Measurements from ENCODE around the gene PRDX5. TPM values are rescaled to one million over a fixed set of nuclear protein-coding genes. Genes with fewer than 3 reads are reported as not detected.

The PRDX5 gene
- polyA plus RNA-seq, 1 donor, result 219 TPM

GRCh38 chr11:64340671-64341335 lies 22.9 kb downstream of the PRDX5 start:
- Histone ChIP-seq H3K27ac (ENCODE audit: low read length) (no peak overlapping the region), H3K4me1 (ENCODE audit: control insufficient read depth, insufficient read depth, low read length) (peaks cover 31% of the 10 kb centered on the region), H3K36me3 (ENCODE audit: control insufficient read depth, insufficient read depth, low read length) (no peaks in the 10 kb centered on the region), H3K27me3 (ENCODE audit: control insufficient read depth, insufficient read depth, low read length) (peaks cover 16% of the 10 kb centered on the region), H3K4me3 (ENCODE audit: low read length) (no peak overlapping the region), H3K9me3 (ENCODE audit: control insufficient read depth, low read depth, low read length) (peaks cover 4% of the 10 kb centered on the region)
- no CpG with 5 or more reads among the region's 33 CpGs for WGBS (ENCODE audit: insufficient coverage, low lambda C conversion rate)
- DNase-seq, result no peak

DNA sequence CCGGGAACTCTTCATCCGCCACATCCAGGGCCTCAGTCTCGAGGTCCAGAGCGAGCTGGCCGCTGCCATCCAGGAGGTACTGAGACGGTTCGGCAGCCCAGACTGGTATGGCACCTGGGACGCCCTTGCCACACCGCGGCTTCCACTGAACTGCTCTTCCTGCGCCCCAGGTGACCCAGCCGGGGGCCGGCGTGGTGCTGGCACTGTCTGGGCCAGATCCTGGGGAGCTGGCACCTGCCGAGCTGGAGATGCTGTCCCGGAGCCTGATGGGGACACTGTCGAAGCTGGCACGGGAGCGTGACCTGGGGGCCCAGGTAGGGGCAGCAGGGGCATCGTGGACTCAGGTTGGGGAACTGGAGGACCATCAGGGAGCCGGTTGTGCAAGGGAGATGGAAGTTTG lies 23.5 kb downstream of the PRDX5 start:
- Histone ChIP-seq H3K4me3 (ENCODE audit: low read length) (no peak overlapping the region), H3K27me3 (ENCODE audit: control insufficient read depth, insufficient read depth, low read length) (peaks cover 16% of the 10 kb centered on the region), H3K27ac (ENCODE audit: low read length) (no peak overlapping the region), H3K36me3 (ENCODE audit: control insufficient read depth, insufficient read depth, low read length) (no peaks in the 10 kb centered on the region), H3K9me3 (ENCODE audit: control insufficient read depth, low read depth, low read length) (peaks cover 4% of the 10 kb centered on the region), H3K4me1 (ENCODE audit: control insufficient read depth, insufficient read depth, low read length) (peaks cover 31% of the 10 kb centered on the region)
- no CpG with 5 or more reads among the region's 21 CpGs for WGBS (ENCODE audit: insufficient coverage, low lambda C conversion rate)
- no peak for DNase-seq

GRCh38 chr11:64341851-64342791 lies 24.2 kb downstream of the PRDX5 start:
- peak overlapping the region; percentile 43 for H3K4me3 ChIP-seq (ENCODE audit: low read length)
- peaks cover 4% of the 10 kb centered on the region for H3K9me3 ChIP-seq (ENCODE audit: control insufficient read depth, low read depth, low read length)
- peaks cover 16% of the 10 kb centered on the region for H3K27me3 ChIP-seq (ENCODE audit: control insufficient read depth, insufficient read depth, low read length)
- 40% methylated on average over 1 of the region's 55 CpGs for WGBS (ENCODE audit: insufficient coverage, low lambda C conversion rate)
- peak overlapping the region; percentile 14 for H3K27ac ChIP-seq (ENCODE audit: low read length)
- peaks cover 31% of the 10 kb centered on the region for H3K4me1 ChIP-seq (ENCODE audit: control insufficient read depth, insufficient read depth, low read length)
- no peaks in the 10 kb centered on the region for H3K36me3 ChIP-seq (ENCODE audit: control insufficient read depth, insufficient read depth, low read length)
- DNase-seq, result peak; percentile 88 to 92

DNA sequence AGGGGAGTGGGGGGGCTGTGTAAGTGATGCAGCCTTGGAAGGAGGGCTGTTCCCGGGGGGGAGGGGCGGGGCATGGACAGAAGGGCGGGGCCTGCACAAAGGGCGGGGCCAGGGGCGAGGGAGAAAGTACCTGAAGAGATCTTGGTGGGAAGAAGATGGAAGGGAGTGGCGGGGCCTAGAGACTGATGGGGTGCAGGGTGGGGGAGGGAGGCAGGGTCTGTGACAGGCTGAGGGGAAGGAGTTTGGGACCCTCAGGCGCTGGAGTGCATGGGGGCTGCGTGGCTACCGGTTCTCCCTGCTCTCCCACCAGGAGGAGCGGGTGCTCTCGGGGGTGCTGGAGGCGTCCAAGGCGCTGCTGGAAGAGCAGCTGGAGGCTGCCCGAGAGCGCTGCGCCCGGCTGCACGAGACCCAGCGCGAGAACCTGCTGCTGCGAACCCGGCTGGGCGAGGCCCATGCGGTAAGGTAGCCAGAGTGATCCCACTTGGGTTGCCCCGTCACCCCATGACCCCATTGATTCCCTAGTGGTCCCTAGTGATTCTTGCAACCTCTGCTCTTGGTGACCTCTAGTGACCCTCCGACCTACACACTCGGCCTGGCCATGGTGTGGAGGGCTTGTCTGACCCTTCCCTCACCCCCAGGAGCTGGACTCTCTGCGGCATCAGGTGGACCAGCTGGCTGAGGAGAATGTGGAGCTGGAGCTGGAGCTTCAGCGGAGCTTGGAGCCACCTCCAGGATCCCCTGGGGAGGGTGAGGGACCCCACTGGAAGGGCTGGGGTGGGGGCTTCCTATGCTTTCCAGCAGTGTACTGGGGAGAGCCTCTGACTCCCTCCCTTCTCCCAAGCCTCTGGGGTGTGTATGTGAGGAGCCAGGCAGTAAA lies 25.2 kb downstream of the PRDX5 start:
- Histone ChIP-seq H3K4me3 (ENCODE audit: low read length) (peak overlapping the region; percentile 10), H3K9me3 (ENCODE audit: control insufficient read depth, low read depth, low read length) (peaks cover 4% of the 10 kb centered on the region), H3K27me3 (ENCODE audit: control insufficient read depth, insufficient read depth, low read length) (peaks cover 16% of the 10 kb centered on the region), H3K27ac (ENCODE audit: low read length) (no peak overlapping the region), H3K4me1 (ENCODE audit: control insufficient read depth, insufficient read depth, low read length) (peaks cover 31% of the 10 kb centered on the region), H3K36me3 (ENCODE audit: control insufficient read depth, insufficient read depth, low read length) (no peaks in the 10 kb centered on the region)
- no peak for DNase-seq
- no CpG with 5 or more reads among the region's 29 CpGs for WGBS (ENCODE audit: insufficient coverage, low lambda C conversion rate)

DNA sequence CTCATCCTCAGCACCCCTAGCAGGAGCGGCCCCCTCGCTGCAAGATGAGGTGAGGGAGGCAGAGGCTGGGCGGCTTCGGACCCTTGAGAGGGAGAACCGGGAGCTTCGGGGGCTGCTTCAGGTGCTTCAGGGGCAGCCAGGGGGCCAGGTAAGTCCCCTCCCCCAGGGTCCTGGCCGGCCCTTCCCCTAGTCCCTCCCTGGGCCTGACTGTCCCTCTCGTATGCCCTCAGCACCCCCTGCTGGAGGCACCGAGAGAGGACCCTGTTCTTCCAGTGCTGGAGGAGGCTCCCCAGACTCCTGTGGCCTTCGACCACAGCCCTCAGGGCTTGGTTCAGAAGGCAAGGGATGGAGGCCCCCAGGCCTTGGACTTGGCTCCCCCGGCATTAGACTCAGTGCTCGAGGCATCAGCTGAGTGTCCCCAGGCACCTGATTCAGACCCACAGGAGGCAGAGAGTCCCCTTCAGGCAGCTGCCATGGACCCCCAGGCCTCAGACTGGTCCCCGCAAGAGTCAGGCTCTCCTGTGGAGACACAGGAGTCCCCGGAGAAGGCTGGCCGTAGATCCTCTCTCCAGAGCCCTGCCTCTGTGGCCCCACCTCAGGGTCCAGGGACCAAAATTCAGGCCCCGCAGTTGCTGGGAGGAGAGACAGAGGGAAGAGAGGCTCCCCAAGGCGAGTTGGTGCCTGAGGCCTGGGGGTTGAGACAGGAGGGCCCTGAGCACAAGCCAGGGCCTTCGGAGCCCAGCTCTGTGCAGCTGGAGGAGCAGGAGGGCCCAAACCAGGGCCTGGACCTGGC lies 26.0 kb downstream of the PRDX5 start:
- Histone ChIP-seq H3K27me3 (ENCODE audit: control insufficient read depth, insufficient read depth, low read length) (peaks cover 16% of the 10 kb centered on the region), H3K27ac (ENCODE audit: low read length) (peak overlapping the region; percentile 2), H3K4me1 (ENCODE audit: control insufficient read depth, insufficient read depth, low read length) (peaks cover 31% of the 10 kb centered on the region), H3K9me3 (ENCODE audit: control insufficient read depth, low read depth, low read length) (peaks cover 4% of the 10 kb centered on the region), H3K4me3 (ENCODE audit: low read length) (no peak overlapping the region), H3K36me3 (ENCODE audit: control insufficient read depth, insufficient read depth, low read length) (no peaks in the 10 kb centered on the region)
- no CpG with 5 or more reads among the region's 18 CpGs for WGBS (ENCODE audit: insufficient coverage, low lambda C conversion rate)
- DNase-seq, result peak; percentile 69 to 76

GRCh38 chr11:64344787-64345186 lies 26.9 kb downstream of the PRDX5 start:
- Histone ChIP-seq H3K4me1 (ENCODE audit: control insufficient read depth, insufficient read depth, low read length) (peaks cover 31% of the 10 kb centered on the region), H3K36me3 (ENCODE audit: control insufficient read depth, insufficient read depth, low read length) (no peaks in the 10 kb centered on the region), H3K9me3 (ENCODE audit: control insufficient read depth, low read depth, low read length) (peaks cover 4% of the 10 kb centered on the region), H3K4me3 (ENCODE audit: low read length) (no peak overlapping the region), H3K27me3 (ENCODE audit: control insufficient read depth, insufficient read depth, low read length) (peaks cover 16% of the 10 kb centered on the region), H3K27ac (ENCODE audit: low read length) (no peak overlapping the region)
- WGBS (ENCODE audit: insufficient coverage, low lambda C conversion rate), result no CpG with 5 or more reads among the region's 28 CpGs
- no peak for DNase-seq

DNA sequence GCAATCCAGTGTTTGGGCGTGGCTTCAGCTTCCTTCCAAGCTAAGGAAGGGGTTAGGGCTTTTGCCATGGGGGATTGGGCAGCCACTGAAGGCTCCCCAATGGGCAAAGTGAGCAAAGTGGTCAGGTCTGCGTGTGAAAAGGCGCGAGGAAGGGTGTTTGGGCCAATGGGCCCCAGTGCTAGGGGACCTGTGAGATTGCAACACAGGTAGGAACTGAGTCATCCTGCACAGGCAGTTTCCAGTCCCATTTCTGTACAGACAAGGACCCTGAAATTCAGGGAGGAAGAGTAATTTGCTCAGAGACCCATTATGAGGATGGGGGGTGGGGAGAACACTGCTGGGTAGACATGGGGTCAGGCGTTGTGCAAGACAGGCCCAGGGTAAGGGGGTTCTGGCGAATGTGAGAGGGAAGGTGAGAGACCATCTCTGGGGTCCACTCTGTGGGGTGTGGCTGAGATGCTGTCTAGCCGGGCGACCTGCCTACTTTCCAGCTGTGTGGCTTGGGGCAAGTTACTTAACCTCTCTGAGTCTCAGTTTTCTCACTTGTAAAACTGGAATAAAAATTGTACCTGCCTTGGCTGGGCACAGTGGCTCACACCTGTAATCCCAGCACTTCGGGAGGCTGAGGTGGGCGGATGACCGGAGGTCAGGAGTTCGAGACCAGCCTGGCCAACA lies 29.4 kb downstream of the PRDX5 start:
- H3K4me1 ChIP-seq (ENCODE audit: control insufficient read depth, insufficient read depth, low read length), result peaks cover 17% of the 10 kb centered on the region
- H3K9me3 ChIP-seq (ENCODE audit: control insufficient read depth, low read depth, low read length), result no peaks in the 10 kb centered on the region
- H3K36me3 ChIP-seq (ENCODE audit: control insufficient read depth, insufficient read depth, low read length), result no peaks in the 10 kb centered on the region
- no CpG with 5 or more reads among the region's 12 CpGs for WGBS (ENCODE audit: insufficient coverage, low lambda C conversion rate)
- no peak overlapping the region for H3K27ac ChIP-seq (ENCODE audit: low read length)
- no peak for DNase-seq
- no peak overlapping the region for H3K4me3 ChIP-seq (ENCODE audit: low read length)
- H3K27me3 ChIP-seq (ENCODE audit: control insufficient read depth, insufficient read depth, low read length), result no peaks in the 10 kb centered on the region

DNA sequence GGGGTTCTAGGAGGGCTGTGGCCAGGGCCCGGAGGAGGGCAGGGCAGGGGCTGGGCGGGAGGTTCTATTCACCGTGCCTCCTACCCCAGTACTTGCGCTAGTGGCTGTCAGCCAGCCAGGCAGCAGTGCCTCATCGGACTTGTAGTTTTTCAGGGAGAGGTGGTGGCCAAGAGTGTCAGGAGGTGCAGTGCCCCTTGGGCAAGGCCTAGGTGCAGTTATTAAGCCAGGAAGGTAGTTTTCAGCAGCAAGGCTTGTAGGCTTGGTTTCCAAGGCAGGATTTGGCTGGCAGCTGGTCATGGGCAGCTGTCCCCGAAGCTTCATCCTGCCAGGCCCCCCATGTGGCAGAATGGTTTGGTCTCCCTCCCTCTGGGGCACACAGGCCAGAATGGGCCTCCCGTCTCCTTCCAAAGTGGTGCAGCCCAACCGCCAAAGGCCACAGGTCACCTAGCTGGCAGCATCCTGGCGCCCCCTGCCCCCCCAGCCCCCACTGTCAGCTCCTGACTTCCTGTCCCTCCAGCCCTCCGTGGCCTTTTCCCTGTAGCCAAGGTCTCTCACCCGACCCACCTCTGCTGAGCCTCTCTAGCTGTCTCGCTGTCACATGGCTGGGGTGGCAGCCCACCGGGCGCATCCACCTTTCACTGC lies 30.6 kb downstream of the PRDX5 start:
- Histone ChIP-seq H3K4me3 (ENCODE audit: low read length) (no peak overlapping the region), H3K4me1 (ENCODE audit: control insufficient read depth, insufficient read depth, low read length) (peaks cover 10% of the 10 kb centered on the region), H3K27ac (ENCODE audit: low read length) (no peak overlapping the region), H3K27me3 (ENCODE audit: control insufficient read depth, insufficient read depth, low read length) (no peaks in the 10 kb centered on the region), H3K36me3 (ENCODE audit: control insufficient read depth, insufficient read depth, low read length) (no peaks in the 10 kb centered on the region), H3K9me3 (ENCODE audit: control insufficient read depth, low read depth, low read length) (no peaks in the 10 kb centered on the region)
- no CpG with 5 or more reads among the region's 14 CpGs for WGBS (ENCODE audit: insufficient coverage, low lambda C conversion rate)
- DNase-seq, result no peak

DNA sequence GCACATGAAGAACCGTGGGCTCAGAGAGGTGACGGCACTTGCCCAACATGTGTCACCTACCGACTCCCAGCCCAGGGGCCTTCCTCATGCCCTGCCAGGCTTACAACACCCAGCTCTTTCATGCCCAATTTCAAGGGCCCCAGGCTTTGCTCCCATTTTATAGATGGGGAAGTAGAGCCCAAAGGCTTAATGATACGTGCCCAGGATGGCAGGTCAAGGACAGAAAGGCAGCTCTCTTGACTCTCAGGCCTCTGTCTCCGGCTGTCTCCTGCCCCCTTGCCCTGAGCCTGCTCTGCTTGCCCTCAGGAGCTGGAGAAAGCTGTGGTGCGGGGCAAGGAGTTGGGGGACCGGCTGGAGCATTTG lies 31.1 kb downstream of the PRDX5 start:
- no peaks in the 10 kb centered on the region for H3K9me3 ChIP-seq (ENCODE audit: control insufficient read depth, low read depth, low read length)
- WGBS (ENCODE audit: insufficient coverage, low lambda C conversion rate), result no CpG with 5 or more reads among the region's 7 CpGs
- H3K4me1 ChIP-seq (ENCODE audit: control insufficient read depth, insufficient read depth, low read length), result peaks cover 4% of the 10 kb centered on the region
- no peaks in the 10 kb centered on the region for H3K36me3 ChIP-seq (ENCODE audit: control insufficient read depth, insufficient read depth, low read length)
- no peak for DNase-seq
- no peak overlapping the region for H3K4me3 ChIP-seq (ENCODE audit: low read length)
- no peaks in the 10 kb centered on the region for H3K27me3 ChIP-seq (ENCODE audit: control insufficient read depth, insufficient read depth, low read length)
- H3K27ac ChIP-seq (ENCODE audit: low read length), result no peak overlapping the region
